Liver (tissue), 9 donors: ENCODE measurements around the gene FAM228A. TPM values are rescaled to one million over a fixed set of nuclear protein-coding genes. Genes with fewer than 3 reads are reported as not detected.

ENCODE experiments used
- DNase-seq: peaks from one replicate; pipeline ENCODE4 v3.0.0-alpha.2; 2017; ENCODE audit warnings: low spot score
- H3K27ac ChIP-seq, 2 donors: one replicate each; pipeline ENCODE4 v1.7.0; 2013; ENCODE audit warnings: inconsistent platforms in 2 of 2, low read length in 2 of 2, control low read depth in 1 of 2, low read depth in 1 of 2, mild to moderate bottlenecking in 1 of 2
- H3K27me3 ChIP-seq, 4 donors: one replicate each; pipeline versions ENCODE4 v1.6.1 to v1.7.0; 2013; ENCODE audit warnings: low read length in 3 of 4, inconsistent platforms in 1 of 4, mild to moderate bottlenecking in 1 of 4, moderate library complexity in 1 of 4; ENCODE audit not compliant: control insufficient read depth in 4 of 4, insufficient read depth in 4 of 4
- H3K36me3 ChIP-seq, 4 donors: one replicate each; pipeline versions ENCODE4 v1.6.1 to v1.7.0; 2013; ENCODE audit warnings: low read length in 3 of 4, mild to moderate bottlenecking in 3 of 4, low read depth in 1 of 4, moderate library complexity in 1 of 4; ENCODE audit not compliant: control insufficient read depth in 4 of 4, insufficient read depth in 3 of 4
- H3K4me1 ChIP-seq, 4 donors: one replicate each; pipeline versions ENCODE4 v1.6.1 to v1.7.0; 2013; ENCODE audit warnings: low read length in 3 of 4, mild to moderate bottlenecking in 3 of 4, moderate library complexity in 1 of 4; ENCODE audit not compliant: control insufficient read depth in 4 of 4, insufficient read depth in 4 of 4
- H3K4me3 ChIP-seq, 3 donors: one replicate each; pipeline versions ENCODE4 v1.6.1 to v1.7.0; 2013; ENCODE audit warnings: low read length in 3 of 3, control low read depth in 1 of 3, low read depth in 1 of 3, mild to moderate bottlenecking in 1 of 3
- H3K9ac ChIP-seq, 2 donors: one replicate each; pipeline ENCODE4 v1.7.0; 2013; ENCODE audit warnings: low read length in 2 of 2, mild to moderate bottlenecking in 2 of 2, moderate library complexity in 2 of 2, control low read depth in 1 of 2, low read depth in 1 of 2
- H3K9me3 ChIP-seq, 4 donors: one replicate each; pipeline versions ENCODE4 v1.6.1 to v1.7.0; 2013; ENCODE audit warnings: low read length in 3 of 4; ENCODE audit not compliant: control insufficient read depth in 4 of 4
- CTCF ChIP-seq: fragments of 150-350 bp; IDR thresholded peaks from 2 replicates; pipeline ENCODE4 v1.5.1; 2017; ENCODE audit warnings: improper control_type of control experiment, low read depth, low read length; ENCODE audit not compliant: missing input control
- FOXA1 ChIP-seq: IDR thresholded peaks from 2 replicates; pipeline ENCODE4 v1.6.1; 2016; ENCODE audit warnings: antibody characterized with exemption
- FOXA2 ChIP-seq: IDR thresholded peaks from 2 replicates; pipeline ENCODE4 v1.6.1; 2016; ENCODE audit warnings: antibody characterized with exemption
- GABPA ChIP-seq, 2 donors: IDR thresholded peaks in 1 of 2; conservative IDR thresholded peaks in 1 of 2; 2 replicates each; pipeline ENCODE4 v1.6.1; 2016; ENCODE audit warnings: antibody characterized with exemption in 2 of 2, mild to moderate bottlenecking in 1 of 2, moderate library complexity in 1 of 2
- HNF4G ChIP-seq: IDR thresholded peaks from 2 replicates; pipeline ENCODE4 v1.6.1; 2016; ENCODE audit warnings: antibody characterized with exemption
- JUND ChIP-seq, 2 donors: IDR thresholded peaks; 2 replicates each; pipeline ENCODE4 v1.6.1; 2016; ENCODE audit warnings: antibody characterized with exemption in 2 of 2
- NR2F2 ChIP-seq: IDR thresholded peaks from 2 replicates; pipeline ENCODE4 v1.6.1; 2016; ENCODE audit warnings: antibody characterized with exemption
- RAD21 ChIP-seq, 2 donors: IDR thresholded peaks; 2 replicates each; pipeline ENCODE4 v1.6.1; 2016; ENCODE audit warnings: antibody characterized with exemption in 2 of 2, mild to moderate bottlenecking in 2 of 2
- REST ChIP-seq: IDR thresholded peaks from 2 replicates; pipeline ENCODE4 v1.6.1; 2016; ENCODE audit warnings: antibody characterized with exemption, mild to moderate bottlenecking
- YY1 ChIP-seq: IDR thresholded peaks from 2 replicates; pipeline ENCODE4 v1.6.1; 2016; ENCODE audit warnings: antibody characterized with exemption, mild to moderate bottlenecking
- WGBS: extraction: QIAGEN DNeasy Blood & Tissue Kit; methylation state at CpG from one replicate; pipeline ENCODE4 v1.1.7; 2013; 5-methylcytosine and 5-hydroxymethylcytosine counted together
- polyA plus RNA-seq, 2 donors: library from polyadenylated mRNA; stranded (reverse) in 1 of 2; unstranded in 1 of 2; fragments of 200-250 nt in 1 of 2; fragments of >200 nt in 1 of 2; fragmentation: Nextera tagmentation in 1 of 2; extraction: Ambion mirVana in 1 of 2; gene quantifications; one replicate each; pipeline versions ENCODE4 v1.2.1 to v1.2.3, GENCODE V29; 2013 to 2015
- total RNA-seq, 2 donors: library from RNA; depleted of rRNA; stranded (reverse); fragments of >200 nt; gene quantifications; one replicate each; pipeline ENCODE4 v1.2.3, GENCODE V29; 2014
- TF ChIP-seq, protein P1 (sequence below): IDR thresholded peaks from 2 replicates; pipeline ENCODE4 v1.6.1; 2016; ENCODE audit warnings: antibody characterized with exemption
- TF ChIP-seq, protein P2 (sequence below): IDR thresholded peaks from 2 replicates; pipeline ENCODE4 v1.6.1; 2016; ENCODE audit warnings: antibody characterized with exemption
- donor health status: healthy.
- donor health status: healthy.
- donor health status: healthy.
- donor health status: healthy.
- donor health status: healthy.

Gene FAM228A
- total and polyA plus RNA-seq, 4 donors, result 0.05 to 0.32 (median 0.18) TPM

GRCh38 chr2:24220554-24221291 is 45.9 kb downstream of the FAM228A start (continued):
- TF ChIP-seq REST, result no peak

DNA sequence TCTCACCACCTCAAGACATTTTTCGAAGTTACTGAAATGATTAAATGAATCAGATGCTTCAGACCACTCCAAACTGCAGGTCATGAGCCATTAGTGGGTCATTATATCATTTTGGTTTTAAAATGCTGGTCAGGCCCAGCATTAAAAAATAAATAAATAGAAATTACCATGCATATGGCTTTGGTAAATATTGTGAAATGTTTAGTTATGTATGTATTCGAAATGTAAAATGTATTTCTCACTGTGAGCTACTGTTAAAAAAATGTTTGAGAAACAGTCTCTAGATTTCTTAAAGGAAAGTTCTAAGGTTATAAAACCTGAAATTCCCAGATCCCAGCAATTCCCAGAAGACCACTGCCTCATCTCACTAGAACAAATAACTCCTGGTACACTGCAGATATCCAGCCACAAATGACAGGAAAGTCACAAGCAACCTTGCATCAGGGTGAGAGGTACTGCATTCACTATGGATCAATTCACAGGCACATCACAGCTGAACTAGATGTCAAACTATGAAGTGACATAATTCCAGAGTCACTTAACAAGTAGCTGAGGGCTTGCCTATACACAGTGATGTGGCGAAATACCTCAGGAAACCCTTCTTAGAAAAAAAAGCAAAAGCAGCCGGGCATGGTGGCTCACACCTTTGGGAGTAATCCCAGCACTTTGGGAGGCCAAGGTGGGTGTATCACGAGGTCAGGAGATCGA is 46.6 kb downstream of the FAM228A start:
- no peak for DNase-seq
- no peak overlapping the region for H3K4me3 ChIP-seq
- TF ChIP-seq RAD21 (IDR thresholded peaks at IDR 0.05), result no peak
- TF ChIP-seq FOXA2, result no peak
- no peak for TF ChIP-seq GABPA (IDR thresholded peaks at IDR 0.05 in 1 of 2, conservative IDR thresholded peaks at IDR 0.05 in 1 of 2)
- TF ChIP-seq, protein P1, sequence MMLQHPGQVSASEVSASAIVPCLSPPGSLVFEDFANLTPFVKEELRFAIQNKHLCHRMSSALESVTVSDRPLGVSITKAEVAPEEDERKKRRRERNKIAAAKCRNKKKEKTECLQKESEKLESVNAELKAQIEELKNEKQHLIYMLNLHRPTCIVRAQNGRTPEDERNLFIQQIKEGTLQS, result no peak
- no peak for TF ChIP-seq FOXA1
- no peak overlapping the region for H3K9ac ChIP-seq
- WGBS, result 94% methylated on average over 6 of the region's 6 CpGs
- no peak overlapping the region for H3K27ac ChIP-seq
- peaks cover 1 to 36% (median 15%) of the 10 kb centered on the region in 4 donors for H3K36me3 ChIP-seq
- H3K9me3 ChIP-seq, result no peaks in the 10 kb centered on the region
- no peaks in the 10 kb centered on the region for H3K27me3 ChIP-seq
- H3K4me1 ChIP-seq, result no peaks in the 10 kb centered on the region

DNA sequence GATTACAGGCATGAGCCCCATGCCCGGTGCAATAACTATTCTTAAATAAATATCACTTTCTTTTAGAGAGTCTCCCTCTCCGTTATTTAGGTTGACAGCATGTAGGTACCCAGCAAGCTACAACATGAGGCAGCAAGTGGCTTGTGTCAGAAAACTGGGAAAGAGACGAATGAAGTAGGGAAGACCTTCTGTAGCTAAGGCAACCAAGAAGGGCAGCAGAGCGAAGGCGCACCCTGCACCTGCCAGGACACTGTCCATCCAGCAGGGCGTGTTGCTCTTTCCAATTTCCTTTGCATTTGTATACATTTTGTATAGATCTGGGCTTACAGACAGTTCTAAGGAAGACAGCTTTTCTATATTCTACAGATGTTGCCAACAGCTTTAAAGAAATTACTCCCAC is 48.1 kb downstream of the FAM228A start:
- 80% methylated on average over 6 of the region's 6 CpGs for WGBS
- peaks cover 0 to 28% (median 13%) of the 10 kb centered on the region in 4 donors for H3K36me3 ChIP-seq

More for the DNA sequence above, 48.1 kb downstream of the FAM228A start:
- DNase-seq, result no peak
- Histone ChIP-seq H3K4me1 (no peaks in the 10 kb centered on the region), H3K9me3 (no peaks in the 10 kb centered on the region), H3K27me3 (no peaks in the 10 kb centered on the region), H3K9ac (no peak overlapping the region), H3K27ac (no peak overlapping the region), H3K4me3 (no peak overlapping the region)
- TF ChIP-seq REST (no peak), HNF4G (no peak), FOXA2 (no peak), RAD21 (IDR thresholded peaks at IDR 0.05) (no peak), CTCF (no peak), FOXA1 (no peak), NR2F2 (no peak), YY1 (no peak), JUND (IDR thresholded peaks at IDR 0.05) (no peak)
- TF ChIP-seq, protein P1, result no peak
- TF ChIP-seq, protein P2, sequence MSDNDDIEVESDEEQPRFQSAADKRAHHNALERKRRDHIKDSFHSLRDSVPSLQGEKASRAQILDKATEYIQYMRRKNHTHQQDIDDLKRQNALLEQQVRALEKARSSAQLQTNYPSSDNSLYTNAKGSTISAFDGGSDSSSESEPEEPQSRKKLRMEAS, result no peak
